ENCODE measurements around the gene PRR23E.

PRR23E gene

GRCh38 chr3:127226946-127227842, 34.3 kb downstream of the PRR23E start:
- DNase-seq (ENCODE audit: low read depth in 3 of 3), result no peak

- no peak for DNase-seq (ENCODE audit: low read depth in 3 of 3)
Measured at GRCh38 chr3:127228866-127229265, 35.9 kb downstream of the PRR23E start.

GRCh38 chr3:127233371-127233770, 40.4 kb downstream of the PRR23E start:
- DNase-seq (ENCODE audit: low read depth in 3 of 3), result no peak

GRCh38 chr3:127234778-127235177, 41.8 kb downstream of the PRR23E start:
- no peak for DNase-seq (ENCODE audit: low read depth in 3 of 3)

- no peak for DNase-seq (ENCODE audit: low read depth in 3 of 3)
Measured at GRCh38 chr3:127235706-127236105, 42.8 kb downstream of the PRR23E start.

GRCh38 chr3:127237835-127238234, 44.9 kb downstream of the PRR23E start:
- DNase-seq (ENCODE audit: low read depth in 3 of 3), result no peak

GRCh38 chr3:127238602-127239001, 45.7 kb downstream of the PRR23E start:
- DNase-seq (ENCODE audit: low read depth in 3 of 3), result no peak

- DNase-seq (ENCODE audit: low read depth in 3 of 3), result no peak
Measured at GRCh38 chr3:127247292-127247691, 54.4 kb downstream of the PRR23E start.
